Small intestine (tissue), 7 donors: Measurements from ENCODE around the gene CYP21A2. TPM values are rescaled to one million over a fixed set of nuclear protein-coding genes. Genes with fewer than 3 reads are reported as not detected.
"Not testable (repeated sequence)": the region's sequence is repeated elsewhere in the genome, so short reads cannot be mapped to it uniquely, and the experiment has no call there.

Experiments used
- DNase-seq, 2 donors: peaks; one replicate each; pipeline versions ENCODE4 v3.0.0 to v3.0.0-alpha.2; 2013
- FAIRE-seq: peaks from 2 replicates; lab custom pipeline; 2012; peaks lifted over from hg19 to GRCh38; lab: Jason Lieb, UNC
- H3K27ac ChIP-seq, 3 donors: one replicate each; pipeline ENCODE4 v1.5.1; 2013; ENCODE audit warnings: low read length in 2 of 3, mild to moderate bottlenecking in 2 of 3, control low read depth in 1 of 3, inconsistent platforms in 1 of 3, low read depth in 1 of 3, moderate library complexity in 1 of 3
- H3K27me3 ChIP-seq, 3 donors: one replicate each; pipeline ENCODE4 v1.6.1; 2013; ENCODE audit warnings: low read length in 3 of 3, inconsistent platforms in 1 of 3; ENCODE audit not compliant: control insufficient read depth in 3 of 3, insufficient read depth in 3 of 3
- H3K36me3 ChIP-seq, 3 donors: one replicate each; pipeline ENCODE4 v1.6.1; 2013; ENCODE audit warnings: low read length in 3 of 3, inconsistent platforms in 1 of 3, low read depth in 1 of 3, mild to moderate bottlenecking in 1 of 3, moderate library complexity in 1 of 3; ENCODE audit not compliant: control insufficient read depth in 3 of 3, insufficient read depth in 2 of 3
- H3K4me1 ChIP-seq, 3 donors: one replicate each; pipeline ENCODE4 v1.6.1; 2013; ENCODE audit warnings: low read length in 2 of 3, inconsistent platforms in 1 of 3, low read depth in 1 of 3, mild to moderate bottlenecking in 1 of 3, moderate library complexity in 1 of 3; ENCODE audit not compliant: control insufficient read depth in 3 of 3, insufficient read depth in 2 of 3
- H3K4me3 ChIP-seq, 3 donors: one replicate each; pipeline ENCODE4 v1.5.1; 2013; ENCODE audit warnings: low read length in 3 of 3, control low read depth in 1 of 3, inconsistent platforms in 1 of 3, low read depth in 1 of 3, mild to moderate bottlenecking in 1 of 3, moderate library complexity in 1 of 3
- H3K9me3 ChIP-seq, 2 donors: one replicate each; pipeline ENCODE4 v1.6.1; 2013; ENCODE audit warnings: low read depth in 1 of 2, low read length in 1 of 2; ENCODE audit not compliant: control insufficient read depth in 2 of 2, insufficient read depth in 1 of 2
- WGBS, 3 donors: extraction: QIAGEN DNeasy Blood & Tissue Kit; methylation state at CpG; one replicate each; pipeline ENCODE4 v1.1.7; 2013; 5-methylcytosine and 5-hydroxymethylcytosine counted together
- polyA plus RNA-seq, 4 donors: library from polyadenylated mRNA; stranded (reverse) in 3 of 4; unstranded in 1 of 4; fragments of 200-250 nt in 3 of 4; fragments of 120-200 nt in 1 of 4; gene quantifications; one replicate each; pipeline versions ENCODE4 v1.2.1 to v1.2.3, GENCODE V29; 2013
- donor health status: healthy with polysubstance abuse.
- donor health status: control.
- donor health status: control.
- donor health status: Bipolar disorder and iron deficiency.
- donor health status: healthy.

CYP21A2 gene
- polyA plus RNA-seq, 4 donors = 0.18 to 3.4 (median 0.98) TPM

DNA sequence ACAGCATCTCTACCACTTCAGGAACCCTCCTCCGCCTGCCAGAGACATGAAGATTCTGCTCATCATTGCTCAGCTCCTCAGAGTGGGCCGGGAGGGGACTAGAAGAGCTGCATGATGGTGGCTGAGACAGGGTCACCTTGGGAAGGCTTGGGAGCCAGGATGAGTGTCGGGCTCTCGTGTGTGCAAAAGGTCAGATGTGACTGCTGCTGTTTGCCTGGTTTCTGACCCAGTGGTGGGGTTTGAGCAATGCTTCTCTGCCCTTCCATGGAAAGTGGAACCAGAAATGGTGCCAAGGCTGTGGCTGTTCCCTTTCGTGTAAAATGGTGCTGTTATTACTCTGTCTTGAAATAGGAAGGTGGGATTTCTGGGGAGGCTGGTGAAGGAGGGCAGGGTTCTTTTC is 24.5 kb upstream of the CYP21A2 start:
- not testable (repeated sequence) for H3K9me3 ChIP-seq, H3K27ac ChIP-seq, DNase-seq, H3K4me3 ChIP-seq, H3K36me3 ChIP-seq, H3K4me1 ChIP-seq, H3K27me3 ChIP-seq, FAIRE-seq
- no CpG with 5 or more reads among the region's 5 CpGs for WGBS, 3 donors

DNA sequence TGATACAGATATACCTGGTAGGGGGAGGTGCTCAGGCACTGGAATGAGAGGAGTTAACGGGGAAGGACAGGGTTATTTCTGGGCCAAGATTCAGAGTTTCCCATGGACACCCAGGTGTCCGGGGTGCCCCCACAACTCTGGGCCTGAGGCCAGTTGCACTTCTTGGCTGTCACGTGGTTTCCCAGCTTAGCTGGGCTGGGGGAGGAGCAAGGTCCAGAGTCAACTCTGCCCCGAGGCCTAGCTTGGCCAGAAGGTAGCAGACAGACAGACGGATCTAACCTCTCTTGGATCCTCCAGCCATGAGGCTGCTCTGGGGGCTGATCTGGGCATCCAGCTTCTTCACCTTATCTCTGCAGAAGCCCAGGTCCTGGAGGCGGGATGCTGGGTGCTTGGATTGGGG is 23.7 kb upstream of the CYP21A2 start, which contains the start of gene C4B:
C4B (plus strand) TSS at position 249 of the 400 bp plus-strand sequence; CDS start at position 300, 51 bp downstream.
- not testable (repeated sequence) for H3K27me3 ChIP-seq, H3K9me3 ChIP-seq, H3K36me3 ChIP-seq, FAIRE-seq, H3K27ac ChIP-seq, H3K4me3 ChIP-seq, DNase-seq, H3K4me1 ChIP-seq
- no CpG with 5 or more reads among the region's 6 CpGs for WGBS, 3 donors

DNA sequence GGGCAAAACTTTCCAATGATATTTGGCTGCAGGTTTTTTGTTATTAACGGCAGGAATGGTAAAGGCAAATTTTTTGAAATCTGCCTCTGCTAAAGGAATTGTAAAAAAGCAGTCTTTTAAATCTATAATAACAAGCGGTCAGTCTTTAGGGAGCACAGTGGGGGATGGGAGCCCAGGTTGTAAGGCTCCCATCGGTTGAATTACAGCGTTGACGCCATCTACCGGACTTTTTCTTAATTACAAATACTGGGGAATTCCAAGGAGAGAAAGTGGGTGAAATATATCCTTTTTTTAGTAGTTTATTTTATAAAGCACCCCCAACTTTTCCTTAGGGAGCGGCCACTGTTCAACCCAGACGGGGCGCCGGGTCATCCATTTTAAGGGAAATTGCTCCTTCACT is 16.1 kb upstream of the CYP21A2 start:
- H3K36me3 ChIP-seq, FAIRE-seq, H3K4me3 ChIP-seq, H3K27ac ChIP-seq, H3K4me1 ChIP-seq, H3K27me3 ChIP-seq, DNase-seq, H3K9me3 ChIP-seq: not testable (repeated sequence)
- no CpG with 5 or more reads among the region's 10 CpGs for WGBS, 3 donors

DNA sequence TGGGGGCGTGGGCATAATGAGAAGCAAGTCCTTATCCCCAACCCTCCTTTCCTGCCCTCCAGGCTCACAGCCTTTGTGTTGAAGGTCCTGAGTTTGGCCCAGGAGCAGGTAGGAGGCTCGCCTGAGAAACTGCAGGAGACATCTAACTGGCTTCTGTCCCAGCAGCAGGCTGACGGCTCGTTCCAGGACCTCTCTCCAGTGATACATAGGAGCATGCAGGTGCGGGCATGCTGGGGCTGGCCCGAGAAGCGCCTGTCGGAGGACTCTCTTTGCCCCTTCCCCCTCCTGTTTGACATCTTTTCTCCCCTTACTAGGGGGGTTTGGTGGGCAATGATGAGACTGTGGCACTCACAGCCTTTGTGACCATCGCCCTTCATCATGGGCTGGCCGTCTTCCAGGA is 9.6 kb upstream of the CYP21A2 start:
- not testable (repeated sequence) for H3K27me3 ChIP-seq, H3K4me1 ChIP-seq, DNase-seq, H3K27ac ChIP-seq, H3K9me3 ChIP-seq, H3K36me3 ChIP-seq, H3K4me3 ChIP-seq, FAIRE-seq
- 81 to 91% (median 90%) methylated on average over 3 to 7 of the region's 10 CpGs for WGBS, 3 donors

DNA sequence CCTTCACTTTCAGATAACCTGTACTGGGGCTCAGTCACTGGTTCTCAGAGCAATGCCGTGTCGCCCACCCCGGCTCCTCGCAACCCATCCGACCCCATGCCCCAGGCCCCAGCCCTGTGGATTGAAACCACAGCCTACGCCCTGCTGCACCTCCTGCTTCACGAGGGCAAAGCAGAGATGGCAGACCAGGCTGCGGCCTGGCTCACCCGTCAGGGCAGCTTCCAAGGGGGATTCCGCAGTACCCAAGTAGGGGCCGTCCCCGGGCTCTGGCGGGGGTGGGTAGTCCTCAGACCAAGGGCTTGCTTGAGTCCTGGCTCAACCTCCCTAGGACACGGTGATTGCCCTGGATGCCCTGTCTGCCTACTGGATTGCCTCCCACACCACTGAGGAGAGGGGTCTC is 8.7 kb upstream of the CYP21A2 start:
- H3K27me3 ChIP-seq, DNase-seq, FAIRE-seq, H3K4me3 ChIP-seq, H3K9me3 ChIP-seq, H3K27ac ChIP-seq, H3K4me1 ChIP-seq, H3K36me3 ChIP-seq: not testable (repeated sequence)
- 85 to 93% (median 92%) methylated on average over 6 to 8 of the region's 14 CpGs for WGBS, 3 donors

DNA sequence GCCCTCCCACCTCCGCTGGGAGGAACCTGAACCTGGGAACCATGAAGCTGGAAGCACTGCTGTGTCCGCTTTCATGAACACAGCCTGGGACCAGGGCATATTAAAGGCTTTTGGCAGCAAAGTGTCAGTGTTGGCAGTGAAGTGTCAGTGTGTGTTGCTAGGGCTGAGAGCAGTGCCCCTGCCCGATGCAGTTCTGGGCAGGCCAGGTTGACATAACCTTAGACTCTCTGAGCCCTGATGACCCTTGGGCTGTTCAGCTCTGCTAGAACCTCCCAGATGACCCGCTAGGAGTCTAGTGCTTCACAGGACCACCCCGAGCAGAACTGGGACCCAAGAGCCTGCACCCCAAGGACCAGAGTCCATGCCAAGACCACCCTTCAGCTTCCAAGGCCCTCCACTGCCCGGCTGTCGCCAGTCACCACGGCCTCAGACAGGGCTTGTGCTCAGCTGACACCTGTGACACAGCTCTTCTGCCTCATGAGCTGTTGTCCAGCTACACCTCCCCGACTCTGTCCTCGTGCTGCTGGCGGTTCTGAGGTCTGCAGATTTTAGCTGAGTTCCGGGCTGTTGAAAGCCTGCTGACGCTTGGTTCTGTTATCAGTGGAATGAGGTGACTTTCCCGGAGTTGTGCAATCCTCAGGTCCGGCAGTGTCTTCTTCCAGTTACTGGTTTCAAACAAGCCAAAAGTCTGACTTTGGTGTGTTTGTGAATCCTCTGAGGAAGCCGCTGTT is 2.8 kb upstream of the CYP21A2 start:
- H3K4me3 ChIP-seq, H3K27ac ChIP-seq, FAIRE-seq, H3K36me3 ChIP-seq, H3K9me3 ChIP-seq, DNase-seq, H3K27me3 ChIP-seq, H3K4me1 ChIP-seq: not testable (repeated sequence)
- WGBS, 3 donors = no CpG with 5 or more reads among the region's 16 CpGs

DNA sequence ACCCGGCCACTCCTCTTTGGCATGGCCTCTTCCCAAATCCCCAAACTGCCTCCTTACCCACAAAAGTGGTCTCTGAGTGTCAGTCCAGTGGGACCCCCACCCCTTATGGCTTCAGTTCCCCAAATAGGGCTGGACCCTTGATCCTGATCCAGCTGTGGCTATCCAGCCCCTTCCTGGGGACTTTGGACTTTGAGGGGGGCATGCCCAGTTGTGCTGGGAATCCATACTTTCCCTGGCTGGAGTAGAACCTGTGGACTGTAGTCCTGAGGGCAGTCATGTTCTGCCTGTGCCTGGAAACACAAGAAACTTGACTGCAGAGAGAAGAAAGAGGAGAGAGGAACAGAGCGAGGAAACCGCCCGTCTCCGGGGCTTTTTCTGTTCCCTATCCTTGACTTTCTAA is 1.1 kb upstream of the CYP21A2 start:
- H3K9me3 ChIP-seq, H3K27ac ChIP-seq, H3K36me3 ChIP-seq, H3K4me3 ChIP-seq, H3K27me3 ChIP-seq, H3K4me1 ChIP-seq, DNase-seq, FAIRE-seq: not testable (repeated sequence)
- WGBS, 3 donors = 66 to 91% (median 76%) methylated on average over 4 of the region's 5 CpGs

DNA sequence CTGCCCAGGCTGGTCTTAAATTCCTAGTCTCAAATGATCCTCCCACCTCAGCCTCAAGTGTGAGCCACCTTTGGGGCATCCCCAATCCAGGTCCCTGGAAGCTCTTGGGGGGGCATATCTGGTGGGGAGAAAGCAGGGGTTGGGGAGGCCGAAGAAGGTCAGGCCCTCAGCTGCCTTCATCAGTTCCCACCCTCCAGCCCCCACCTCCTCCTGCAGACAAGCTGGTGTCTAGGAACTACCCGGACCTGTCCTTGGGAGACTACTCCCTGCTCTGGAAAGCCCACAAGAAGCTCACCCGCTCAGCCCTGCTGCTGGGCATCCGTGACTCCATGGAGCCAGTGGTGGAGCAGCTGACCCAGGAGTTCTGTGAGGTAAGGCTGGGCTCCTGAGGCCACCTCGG is 663 bp downstream of the CYP21A2 start:
- WGBS, 3 donors = 67 to 84% (median 81%) methylated on average over 4 of the region's 5 CpGs
- H3K9me3 ChIP-seq, H3K36me3 ChIP-seq, H3K4me3 ChIP-seq, DNase-seq, H3K27me3 ChIP-seq, H3K27ac ChIP-seq, H3K4me1 ChIP-seq, FAIRE-seq: not testable (repeated sequence)
